ENCODE measurements around the gene NDUFS8. TPM values are rescaled to one million over a fixed set of nuclear protein-coding genes. Genes with fewer than 3 reads are reported as not detected.

The NDUFS8 gene
- total and polyA plus RNA-seq, 2 of the 13 experiments (the other 11 are each of a cell fraction or from before 2014, with no cell fraction given) = 96.7 to 158 TPM

DNA sequence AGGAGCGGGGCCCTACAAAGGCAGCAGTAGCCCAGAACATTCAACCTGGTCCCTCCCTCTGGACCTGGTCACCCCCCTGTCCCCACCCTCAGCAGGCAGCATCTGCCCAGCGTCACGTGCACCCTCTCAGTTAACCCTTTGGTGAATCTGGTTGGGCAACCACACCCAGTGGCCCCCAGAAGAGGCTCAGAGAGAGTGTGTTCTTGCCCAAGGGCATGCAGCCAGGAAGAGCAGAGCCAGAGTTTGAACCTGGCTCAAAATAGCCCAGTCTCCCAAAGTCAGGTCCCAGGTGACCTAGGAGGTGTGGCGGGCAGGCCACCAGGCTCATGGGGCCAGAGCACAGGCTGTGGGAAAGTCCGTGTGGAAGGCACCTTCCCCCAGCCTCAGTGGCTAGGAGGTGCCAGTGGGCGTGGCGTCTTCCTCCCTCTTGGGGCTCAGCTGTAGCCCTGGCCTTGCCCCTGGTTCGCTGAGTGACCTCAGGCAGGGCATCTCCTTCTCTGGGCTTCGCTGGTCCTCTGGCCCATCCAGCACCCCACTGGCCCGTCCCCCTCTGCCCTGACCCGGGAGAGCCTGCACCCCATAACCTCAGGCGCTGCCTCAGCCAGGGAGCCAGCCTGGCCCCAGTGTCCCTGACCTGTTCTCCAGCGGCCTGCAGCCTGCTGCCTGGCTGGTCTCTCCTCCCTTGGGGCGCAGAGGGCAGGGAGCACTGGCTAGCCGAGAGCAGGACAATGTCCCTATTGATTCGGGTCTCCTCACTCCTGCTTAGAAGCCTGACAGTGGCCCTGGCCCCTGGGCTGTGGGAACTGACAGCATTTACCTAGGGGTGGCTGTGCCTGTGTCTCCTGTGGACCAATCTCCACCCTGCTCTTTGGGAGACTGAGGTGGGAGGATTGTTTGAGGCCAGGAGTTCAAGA, 13.3 kb upstream of the NDUFS8 start (continued):
- TF ChIP-seq ZNF260 (CRISPR knock-in tag; IDR thresholded peaks at IDR 0.05; ENCODE audit: borderline replicate concordance, low read depth) = no peak
- TF ChIP-seq ZNF329 (CRISPR knock-in tag; IDR thresholded peaks at IDR 0.05; ENCODE audit: low read depth) = 0 out of 2 replicates have a peak, but pooled peaks have one; percentile 35
- TF ChIP-seq, protein P1, sequence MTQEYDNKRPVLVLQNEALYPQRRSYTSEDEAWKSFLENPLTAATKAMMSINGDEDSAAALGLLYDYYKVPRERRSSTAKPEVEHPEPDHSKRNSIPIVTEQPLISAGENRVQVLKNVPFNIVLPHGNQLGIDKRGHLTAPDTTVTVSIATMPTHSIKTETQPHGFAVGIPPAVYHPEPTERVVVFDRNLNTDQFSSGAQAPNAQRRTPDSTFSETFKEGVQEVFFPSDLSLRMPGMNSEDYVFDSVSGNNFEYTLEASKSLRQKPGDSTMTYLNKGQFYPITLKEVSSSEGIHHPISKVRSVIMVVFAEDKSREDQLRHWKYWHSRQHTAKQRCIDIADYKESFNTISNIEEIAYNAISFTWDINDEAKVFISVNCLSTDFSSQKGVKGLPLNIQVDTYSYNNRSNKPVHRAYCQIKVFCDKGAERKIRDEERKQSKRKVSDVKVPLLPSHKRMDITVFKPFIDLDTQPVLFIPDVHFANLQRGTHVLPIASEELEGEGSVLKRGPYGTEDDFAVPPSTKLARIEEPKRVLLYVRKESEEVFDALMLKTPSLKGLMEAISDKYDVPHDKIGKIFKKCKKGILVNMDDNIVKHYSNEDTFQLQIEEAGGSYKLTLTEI (CRISPR knock-in tag; conservative IDR thresholded peaks at IDR 0.05) = no peak
- TF ChIP-seq ASH2L (IDR thresholded peaks at IDR 0.05; ENCODE audit: insufficient read length, low read depth, low read length) = no peak
- TF ChIP-seq RARA (CRISPR knock-in tag; IDR thresholded peaks at IDR 0.05) = peak; percentile 83
- TF ChIP-seq, protein P2, sequence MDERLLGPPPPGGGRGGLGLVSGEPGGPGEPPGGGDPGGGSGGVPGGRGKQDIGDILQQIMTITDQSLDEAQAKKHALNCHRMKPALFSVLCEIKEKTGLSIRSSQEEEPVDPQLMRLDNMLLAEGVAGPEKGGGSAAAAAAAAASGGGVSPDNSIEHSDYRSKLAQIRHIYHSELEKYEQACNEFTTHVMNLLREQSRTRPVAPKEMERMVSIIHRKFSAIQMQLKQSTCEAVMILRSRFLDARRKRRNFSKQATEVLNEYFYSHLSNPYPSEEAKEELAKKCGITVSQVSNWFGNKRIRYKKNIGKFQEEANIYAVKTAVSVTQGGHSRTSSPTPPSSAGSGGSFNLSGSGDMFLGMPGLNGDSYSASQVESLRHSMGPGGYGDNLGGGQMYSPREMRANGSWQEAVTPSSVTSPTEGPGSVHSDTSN (CRISPR knock-in tag; IDR thresholded peaks at IDR 0.05) = no peak
- TF ChIP-seq KAT2B (IDR thresholded peaks at IDR 0.05; ENCODE audit: borderline replicate concordance, low read depth, low read length) = no peak
- no peak; a peak in 2 of 4 replicates for TF ChIP-seq POLR2A (IDR thresholded peaks at IDR 0.05; ENCODE audit: insufficient read depth in 1 of 2, low read depth in 2 of 2, low read length in 2 of 2)
- TF ChIP-seq ZNF317 (CRISPR knock-in tag; IDR thresholded peaks at IDR 0.05) = peak; percentile 57; the same call in 1 of the 2 replicates
- no peak for TF ChIP-seq BORCS8-MEF2B (CRISPR knock-in tag; IDR thresholded peaks at IDR 0.05)
- TF ChIP-seq, protein P3, sequence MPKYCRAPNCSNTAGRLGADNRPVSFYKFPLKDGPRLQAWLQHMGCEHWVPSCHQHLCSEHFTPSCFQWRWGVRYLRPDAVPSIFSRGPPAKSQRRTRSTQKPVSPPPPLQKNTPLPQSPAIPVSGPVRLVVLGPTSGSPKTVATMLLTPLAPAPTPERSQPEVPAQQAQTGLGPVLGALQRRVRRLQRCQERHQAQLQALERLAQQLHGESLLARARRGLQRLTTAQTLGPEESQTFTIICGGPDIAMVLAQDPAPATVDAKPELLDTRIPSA (CRISPR knock-in tag; IDR thresholded peaks at IDR 0.05; ENCODE audit: borderline replicate concordance) = no peak
- no peak for TF ChIP-seq NFE2L2 (IDR thresholded peaks at IDR 0.05; ENCODE audit: low read length)
- no peak for TF ChIP-seq ZSCAN12 (CRISPR knock-in tag; IDR thresholded peaks at IDR 0.05)
- no peak; the same call in 1 of the 2 replicates for TF ChIP-seq KMT2B (CRISPR knock-in tag; IDR thresholded peaks at IDR 0.05)
- no peak for TF ChIP-seq ZNF552 (CRISPR knock-in tag; IDR thresholded peaks at IDR 0.05; ENCODE audit: borderline replicate concordance)
- no peak for TF ChIP-seq SRSF9 (IDR thresholded peaks at IDR 0.05; ENCODE audit: borderline replicate concordance, insufficient read depth, low read depth, low read length, poor library complexity, severe bottlenecking)
- peak; percentile 92 for TF ChIP-seq NCOA1 (CRISPR knock-in tag; IDR thresholded peaks at IDR 0.05)
- TF ChIP-seq PHF8 (CRISPR knock-in tag; IDR thresholded peaks at IDR 0.05) = peak; percentile 56
- no peak for TF ChIP-seq SIN3B (IDR thresholded peaks at IDR 0.05; ENCODE audit: low read length)
- no peak for TF ChIP-seq EHMT2 (IDR thresholded peaks at IDR 0.05; ENCODE audit: borderline replicate concordance, low read depth, low read length)
- TF ChIP-seq KDM5B (CRISPR knock-in tag; IDR thresholded peaks at IDR 0.05; ENCODE audit: borderline replicate concordance) = peak; percentile 55; the same call in 1 of the 2 replicates
- peak; percentile 67 for TF ChIP-seq YEATS4 (CRISPR knock-in tag; IDR thresholded peaks at IDR 0.05; ENCODE audit: borderline replicate concordance)
